Fibroblast of the aortic adventitia (primary cell): ENCODE measurements around the gene CASTOR2. TPM values are rescaled to one million over a fixed set of nuclear protein-coding genes. Genes with fewer than 3 reads are reported as not detected.

Source experiments
- DNase-seq: peaks from one replicate; pipeline ENCODE4 v3.0.0-alpha.2; 2010; ENCODE audit warnings: low read depth
- H3K4me3 ChIP-seq: 2 replicates; pipeline ENCODE4 v1.5.1; 2011; ENCODE audit warnings: low read depth, mild to moderate bottlenecking, control low read depth, low read length, moderate library complexity
- CTCF ChIP-seq: IDR thresholded peaks from 2 replicates; pipeline ENCODE4 v1.5.1; 2011; ENCODE audit warnings: mild to moderate bottlenecking, low read length, control low read depth, inconsistent platforms; ENCODE audit not compliant: insufficient read depth
- total RNA-seq: library from RNA; depleted of rRNA; stranded (reverse); fragments of >200 nt; gene quantifications from 2 replicates; pipeline ENCODE4 v1.2.3, GENCODE V29; 2012; ENCODE audit warnings: low replicate concordance

Gene CASTOR2
- total RNA-seq, 1 donor, result 22.1 TPM

- DNase-seq, result no peak
- no peak overlapping the region for H3K4me3 ChIP-seq
- TF ChIP-seq CTCF, result no peak
These were observed 85.3 kb downstream of the CASTOR2 start for GRCh38 chr7:75049817-75050216.

- no peak for DNase-seq
- H3K4me3 ChIP-seq, result no peak overlapping the region
- no peak for TF ChIP-seq CTCF
These were observed 86.0 kb downstream of the CASTOR2 start for GRCh38 chr7:75050501-75050900.

- no peak for TF ChIP-seq CTCF
- DNase-seq, result peak; percentile 93
- no peak overlapping the region for H3K4me3 ChIP-seq
These were observed 90.2 kb downstream of the CASTOR2 start for GRCh38 chr7:75054744-75055143.

- no peak for TF ChIP-seq CTCF
- DNase-seq, result no peak
- no peak overlapping the region for H3K4me3 ChIP-seq
These were observed 90.7 kb downstream of the CASTOR2 start for GRCh38 chr7:75055155-75055554.

GRCh38 chr7:75055830-75056772, 91.6 kb downstream of the CASTOR2 start:
- peak; percentile 94 for DNase-seq
- peak overlapping the region; percentile 23 for H3K4me3 ChIP-seq
- no peak for TF ChIP-seq CTCF

- no peak overlapping the region for H3K4me3 ChIP-seq
- DNase-seq, result no peak
- no peak for TF ChIP-seq CTCF
These were observed 93.9 kb downstream of the CASTOR2 start for GRCh38 chr7:75058406-75058805.
